HFFc6 (cell line): ENCODE results near the gene GRK6. TPM values are rescaled to one million over a fixed set of nuclear protein-coding genes. Genes with fewer than 3 reads are reported as not detected.

Experiments used
- DNase-seq: peaks from one replicate; pipeline ENCODE4 v3.0.0-alpha.2; 2018
- H3K27ac Mint-ChIP-seq: 2 replicates; pipeline ENCODE4 v1.8.0; 2020; ENCODE audit warnings: mild to moderate bottlenecking, mixed read lengths
- H3K27me3 Mint-ChIP-seq: 2 replicates; pipeline ENCODE4 v1.8.0; 2021; ENCODE audit warnings: mild to moderate bottlenecking, moderate library complexity, mixed read lengths; ENCODE audit not compliant: insufficient read depth
- H3K36me3 Mint-ChIP-seq: 2 replicates; pipeline ENCODE4 v1.8.0; 2021; ENCODE audit warnings: low read depth, mixed read lengths
- H3K4me1 Mint-ChIP-seq: 2 replicates; pipeline ENCODE4 v1.8.0; 2020; ENCODE audit warnings: low read depth, mixed read lengths
- H3K4me3 Mint-ChIP-seq: 2 replicates; pipeline ENCODE4 v1.8.0; 2020; ENCODE audit warnings: mild to moderate bottlenecking, moderate library complexity, mixed read lengths
- H3K9me3 Mint-ChIP-seq: 2 replicates; pipeline ENCODE4 v1.8.0; 2020; ENCODE audit warnings: mild to moderate bottlenecking, mixed read lengths
- CTCF ChIP-seq: fragments of 200-600 bp; sonication (generic); IDR thresholded peaks from 2 replicates; pipeline ENCODE4 v1.5.0; 2021; ENCODE audit warnings: antibody characterized with exemption, mild to moderate bottlenecking
- total RNA-seq, 6 experiments: library from RNA; stranded (reverse); fragmentation: NEBNext Ultra II Directional; extraction: Animal tissue kit (Norgen Biotek cat#: 25700); gene quantifications; 2 replicates in 1 of 6; 3 replicates in 5 of 6; pipeline ENCODE4 v1.2.3, GENCODE V29; 2021

The GRK6 gene
- total RNA-seq, 6 experiments from 2014 or later, result 25.8 to 30.7 (median 28.0) TPM

- peak overlapping the region; percentile 92 for H3K4me3 Mint-ChIP-seq
- H3K27me3 Mint-ChIP-seq, result peaks cover 43% of the 10 kb centered on the region
- peaks cover 75% of the 10 kb centered on the region for H3K4me1 Mint-ChIP-seq
- no peak for DNase-seq
- peaks cover 3% of the 10 kb centered on the region; the same call in 1 of the 2 replicates for H3K9me3 Mint-ChIP-seq
- peaks cover 14% of the 10 kb centered on the region for H3K36me3 Mint-ChIP-seq
- peak overlapping the region; percentile 97 for H3K27ac Mint-ChIP-seq
- no peak for TF ChIP-seq CTCF
Measured at GRCh38 chr5:177472460-177473442, 46.3 kb downstream of the GRK6 start.

- Mint-ChIP-seq H3K9me3 (peaks cover 4% of the 10 kb centered on the region; the same call in 1 of the 2 replicates), H3K4me1 (peaks cover 78% of the 10 kb centered on the region), H3K27ac (peak within 1 kb of the TSS; percentile 78), H3K27me3 (peaks cover 51% of the 10 kb centered on the region), H3K4me3 (peak within 1 kb of the TSS; percentile 92), H3K36me3 (peaks cover 10% of the 10 kb centered on the region; the same call in 1 of the 2 replicates)
- TF ChIP-seq CTCF, result no peak
- DNase-seq, result no peak
Measured at GRCh38 chr5:177473443-177474001, 47.0 kb downstream of the GRK6 start, which contains the start of gene DBN1. DBN1 (minus strand) TSS chr5:177473634; CDS start chr5:177473521, 113 bp downstream.

- no peak for TF ChIP-seq CTCF
- H3K27ac Mint-ChIP-seq, result peak overlapping the region; percentile 78
- peaks cover 4% of the 10 kb centered on the region; the same call in 1 of the 2 replicates for H3K9me3 Mint-ChIP-seq
- peaks cover 5% of the 10 kb centered on the region; the same call in 1 of the 2 replicates for H3K36me3 Mint-ChIP-seq
- H3K4me1 Mint-ChIP-seq, result peaks cover 78% of the 10 kb centered on the region
- no peak for DNase-seq
- H3K4me3 Mint-ChIP-seq, result peak overlapping the region; percentile 60
- peaks cover 55% of the 10 kb centered on the region for H3K27me3 Mint-ChIP-seq
Measured at GRCh38 chr5:177474002-177474476, 47.6 kb downstream of the GRK6 start.

- Mint-ChIP-seq H3K9me3 (peaks cover 9% of the 10 kb centered on the region; the same call in 1 of the 2 replicates), H3K36me3 (peaks cover 12% of the 10 kb centered on the region), H3K27me3 (peaks cover 64% of the 10 kb centered on the region), H3K4me1 (peaks cover 78% of the 10 kb centered on the region), H3K4me3 (peak overlapping the region; percentile 60; the same call in 1 of the 2 replicates), H3K27ac (peak overlapping the region; percentile 42)
- no peak for DNase-seq
- no peak for TF ChIP-seq CTCF
Measured at GRCh38 chr5:177474846-177475562, 48.5 kb downstream of the GRK6 start.
